SK-N-MC (cell line): ENCODE data around the gene CCND1.

Experiments used
- DNase-seq: peaks from one replicate; pipeline ENCODE4 v3.0.0-alpha.2; 2011; ENCODE audit warnings: low read depth, low spot score
- H3K27ac ChIP-seq: fragments of 200-600 bp; sonication (generic); 2 replicates; pipeline ENCODE4 v1.5.1; 2016; ENCODE audit warnings: mixed run types
- H3K36me3 ChIP-seq: fragments of 200-600 bp; sonication (generic); 2 replicates; pipeline ENCODE4 v1.6.1; 2017; ENCODE audit warnings: antibody characterized with exemption, low read length, mixed read lengths; ENCODE audit not compliant: insufficient read depth
- H3K4me3 ChIP-seq: fragments of 200-600 bp; sonication (generic); 2 replicates; pipeline ENCODE4 v1.5.1; 2016
- H3K9ac ChIP-seq: fragments of 200-600 bp; sonication (generic); 2 replicates; pipeline ENCODE4 v1.8.0; 2017; ENCODE audit warnings: mixed run types, mixed read lengths; ENCODE audit not compliant: insufficient read length
- H3K9me3 ChIP-seq: fragments of 200-600 bp; sonication (generic); 2 replicates; pipeline ENCODE4 v1.6.1; 2017; ENCODE audit warnings: low read depth, mild to moderate bottlenecking, antibody characterized with exemption, low read length, moderate library complexity, mixed read lengths
- EZH2 ChIP-seq: fragments of 200-600 bp; sonication (generic); IDR thresholded peaks from one replicate; pipeline ENCODE4 v1.6.1; 2017; ENCODE audit warnings: antibody characterized with exemption
- FOXP2 ChIP-seq: optimal IDR thresholded peaks from 2 replicates; pipeline ENCODE3; 2011; ENCODE audit warnings: mild to moderate bottlenecking, moderate library complexity; ENCODE audit not compliant: insufficient read depth; ENCODE audit errors: extremely low read length, control extremely low read depth
- POLR2AphosphoS5 ChIP-seq: IDR thresholded peaks from 2 replicates; pipeline ENCODE4 v1.6.1; 2012; ENCODE audit warnings: mild to moderate bottlenecking, low read depth, low read length, borderline replicate concordance

The CCND1 gene

GRCh38 chr11:69625476-69625875 is 15.5 kb upstream of the CCND1 start:
- peak overlapping the region; percentile 100 for H3K27ac ChIP-seq
- H3K36me3 ChIP-seq: no peaks in the 10 kb centered on the region
- TF ChIP-seq EZH2 (no peak), FOXP2 (no peak), POLR2AphosphoS5 (no peak)

GRCh38 chr11:69627551-69627950 is 13.4 kb upstream of the CCND1 start:
- Histone ChIP-seq H3K9ac (no peak overlapping the region), H3K9me3 (no peaks in the 10 kb centered on the region), H3K36me3 (no peaks in the 10 kb centered on the region), H3K27ac (peak overlapping the region; percentile 79), H3K4me3 (no peak overlapping the region)
- DNase-seq: no peak
- TF ChIP-seq POLR2AphosphoS5: no peak
- no peak for TF ChIP-seq FOXP2
- TF ChIP-seq EZH2: no peak

More at GRCh38 chr11:69625476-69625875, 15.5 kb upstream of the CCND1 start:
- no peak for DNase-seq
- Histone ChIP-seq H3K9ac (peak overlapping the region; percentile 34), H3K4me3 (no peak overlapping the region), H3K9me3 (no peaks in the 10 kb centered on the region)

GRCh38 chr11:69630017-69630416 is 10.9 kb upstream of the CCND1 start:
- Histone ChIP-seq H3K36me3 (no peaks in the 10 kb centered on the region), H3K4me3 (no peak overlapping the region), H3K9me3 (no peaks in the 10 kb centered on the region), H3K27ac (no peak overlapping the region), H3K9ac (no peak overlapping the region)
- DNase-seq: no peak
- TF ChIP-seq POLR2AphosphoS5 (no peak), FOXP2 (no peak), EZH2 (no peak)

- H3K36me3 ChIP-seq: no peaks in the 10 kb centered on the region
- no peak for DNase-seq
- H3K9me3 ChIP-seq: no peaks in the 10 kb centered on the region
- H3K4me3 ChIP-seq: no peak overlapping the region
- H3K27ac ChIP-seq: no peak overlapping the region
- TF ChIP-seq EZH2 (no peak), POLR2AphosphoS5 (no peak), FOXP2 (no peak)
- H3K9ac ChIP-seq: no peak overlapping the region
These were observed 10.5 kb upstream of the CCND1 start for GRCh38 chr11:69630424-69630823.

- DNase-seq: no peak
- H3K9ac ChIP-seq: no peak overlapping the region
- H3K36me3 ChIP-seq: no peaks in the 10 kb centered on the region
- no peak overlapping the region for H3K27ac ChIP-seq
- H3K9me3 ChIP-seq: no peaks in the 10 kb centered on the region
- TF ChIP-seq POLR2AphosphoS5 (no peak), FOXP2 (no peak), EZH2 (no peak)
- no peak overlapping the region for H3K4me3 ChIP-seq
These were observed 8.1 kb upstream of the CCND1 start for GRCh38 chr11:69632900-69633299.

GRCh38 chr11:69634069-69634468 is 6.9 kb upstream of the CCND1 start:
- TF ChIP-seq EZH2: no peak
- no peak for TF ChIP-seq FOXP2
- TF ChIP-seq POLR2AphosphoS5: no peak
- H3K9ac ChIP-seq: no peak overlapping the region
- no peak for DNase-seq
- no peaks in the 10 kb centered on the region for H3K9me3 ChIP-seq
- no peak overlapping the region for H3K4me3 ChIP-seq
- H3K36me3 ChIP-seq: no peaks in the 10 kb centered on the region
- peak overlapping the region; percentile 54; the same call in 1 of the 2 replicates for H3K27ac ChIP-seq

GRCh38 chr11:69634590-69634989 is 6.4 kb upstream of the CCND1 start:
- Histone ChIP-seq H3K4me3 (no peak overlapping the region), H3K9me3 (no peaks in the 10 kb centered on the region), H3K9ac (peak overlapping the region; percentile 9), H3K27ac (peak overlapping the region; percentile 54), H3K36me3 (no peaks in the 10 kb centered on the region)
- TF ChIP-seq POLR2AphosphoS5: no peak
- TF ChIP-seq EZH2: no peak
- TF ChIP-seq FOXP2: no peak
- no peak for DNase-seq

GRCh38 chr11:69635195-69635594 is 5.8 kb upstream of the CCND1 start:
- no peaks in the 10 kb centered on the region for H3K9me3 ChIP-seq
- H3K27ac ChIP-seq: peak overlapping the region; percentile 54
- no peak for DNase-seq
- H3K9ac ChIP-seq: peak overlapping the region; percentile 8
- no peaks in the 10 kb centered on the region for H3K36me3 ChIP-seq
- no peak overlapping the region for H3K4me3 ChIP-seq
- TF ChIP-seq EZH2 (no peak), POLR2AphosphoS5 (no peak), FOXP2 (no peak)

GRCh38 chr11:69635804-69636511 is 5.0 kb upstream of the CCND1 start:
- TF ChIP-seq POLR2AphosphoS5 (no peak), FOXP2 (no peak), EZH2 (no peak)
- H3K9me3 ChIP-seq: no peaks in the 10 kb centered on the region
- no peak for DNase-seq
- no peak overlapping the region for H3K4me3 ChIP-seq
- H3K27ac ChIP-seq: peak overlapping the region; percentile 54
- H3K9ac ChIP-seq: no peak overlapping the region
- H3K36me3 ChIP-seq: no peaks in the 10 kb centered on the region
